ENCODE measurements around the gene KCNQ1.

The KCNQ1 gene

GRCh38 chr11:2663915-2664314 is 219.1 kb downstream of the KCNQ1 start:
- no peak for DNase-seq (ENCODE audit: low read depth in 2 of 2)

GRCh38 chr11:2664376-2664775 is 219.6 kb downstream of the KCNQ1 start:
- DNase-seq (ENCODE audit: low read depth in 2 of 2), result no peak

- DNase-seq (ENCODE audit: low read depth in 2 of 2), result no peak
Measured at GRCh38 chr11:2664791-2665525, 220.2 kb downstream of the KCNQ1 start.

DNA sequence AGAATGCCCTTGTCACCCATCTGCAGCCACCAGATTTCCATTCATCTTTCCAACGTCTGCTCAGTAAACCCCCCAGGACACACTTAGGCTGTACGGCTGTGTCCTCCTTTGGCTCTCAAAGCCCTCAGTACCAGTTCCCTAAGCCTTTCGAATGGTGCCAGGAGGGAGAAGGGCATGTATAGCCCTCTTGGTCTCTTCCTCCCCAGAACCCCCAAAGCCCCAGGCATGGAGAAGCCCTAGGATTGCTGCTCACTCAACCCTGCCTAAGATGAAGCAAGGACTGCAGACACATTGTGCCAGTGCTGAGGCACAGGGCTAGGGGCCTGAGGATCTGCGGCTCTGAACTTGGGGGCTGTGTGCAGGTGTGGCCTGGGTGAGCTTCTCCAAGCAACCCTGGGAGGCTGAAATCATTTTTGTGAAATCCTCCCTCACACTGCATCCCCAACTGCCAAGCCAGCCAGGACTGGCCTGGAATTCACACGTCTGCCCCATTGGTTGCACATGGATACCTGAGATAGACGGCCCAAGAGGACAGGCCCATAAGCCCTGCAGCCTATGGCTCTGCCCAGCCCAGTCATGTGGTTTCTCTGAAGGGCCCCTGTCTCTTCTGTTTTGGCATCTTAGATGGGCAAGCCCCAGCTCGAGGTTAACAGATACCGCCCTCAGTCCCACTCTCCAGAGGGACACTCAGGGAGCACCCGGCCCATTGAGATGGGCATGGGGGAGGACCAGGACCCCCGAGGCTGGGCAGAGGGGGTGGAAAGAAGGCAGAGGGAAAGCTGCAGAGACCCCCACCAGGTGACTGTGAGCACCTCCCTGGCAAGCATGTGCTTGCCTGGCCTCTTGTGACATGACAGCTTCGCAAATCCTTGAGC is 221.0 kb downstream of the KCNQ1 start:
- no peak for DNase-seq (ENCODE audit: low read depth in 2 of 2)

GRCh38 chr11:2666401-2666741 is 221.6 kb downstream of the KCNQ1 start:
- no peak for DNase-seq (ENCODE audit: low read depth in 2 of 2)

DNA sequence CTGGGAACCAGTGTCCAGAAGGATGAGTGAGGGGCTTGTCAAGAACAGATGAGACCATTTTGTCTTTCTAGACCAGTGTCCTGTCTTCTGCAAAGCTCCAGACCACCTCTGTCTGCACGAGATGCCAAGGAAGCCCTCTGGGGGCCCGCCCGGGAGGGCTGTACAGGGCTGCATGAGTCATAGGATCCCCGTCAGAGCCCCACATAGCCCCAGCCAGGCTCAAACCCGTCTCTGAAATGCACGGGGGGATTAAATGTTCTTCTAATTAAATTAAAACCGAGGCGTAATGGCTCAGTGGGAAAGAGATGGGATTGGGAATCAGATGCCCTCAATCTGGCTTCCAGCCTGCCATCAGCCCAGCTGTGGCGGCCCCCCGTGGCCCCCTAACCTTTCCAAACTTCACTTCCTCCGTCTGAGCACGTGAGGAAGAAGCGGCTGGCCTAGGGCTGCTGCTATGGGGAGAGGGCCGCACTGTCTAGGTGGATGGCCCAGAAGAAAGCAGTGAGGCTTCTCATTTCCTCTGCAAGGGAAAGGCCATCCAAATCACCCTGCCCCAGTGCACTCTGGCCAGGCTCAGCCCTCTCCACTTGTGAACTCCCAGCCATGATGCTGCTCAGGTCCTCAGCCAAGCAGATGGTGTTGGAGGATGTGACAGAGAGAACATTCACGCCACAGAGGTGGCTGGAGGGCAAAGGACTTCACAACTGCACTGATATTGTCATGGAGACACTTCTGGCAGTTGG is 222.2 kb downstream of the KCNQ1 start:
- no peak for DNase-seq (ENCODE audit: low read depth in 2 of 2)

- DNase-seq (ENCODE audit: low read depth in 2 of 2), result no peak
Measured at GRCh38 chr11:2667940-2668339, 223.1 kb downstream of the KCNQ1 start.

DNA sequence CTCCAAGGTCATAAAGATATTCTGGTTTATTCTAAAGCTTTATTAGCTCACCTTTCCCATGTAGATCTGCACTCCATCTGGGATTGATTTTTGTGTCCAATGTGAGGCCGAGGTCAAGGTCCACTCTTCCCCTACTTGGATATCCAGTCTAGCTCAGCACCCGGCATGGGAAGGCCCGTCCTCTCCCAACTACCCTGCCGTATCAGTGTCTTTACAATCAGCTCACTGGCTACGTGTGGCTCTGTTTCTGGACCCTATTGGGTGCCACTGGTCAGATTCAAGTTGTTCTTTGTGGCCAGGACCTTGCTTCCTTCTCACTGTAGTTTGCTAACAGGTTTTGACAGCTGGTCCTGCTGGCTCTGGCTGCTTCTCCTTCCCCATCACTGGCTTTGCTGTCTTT is 224.1 kb downstream of the KCNQ1 start:
- no peak for DNase-seq (ENCODE audit: low read depth in 2 of 2)

- no peak for DNase-seq (ENCODE audit: low read depth in 2 of 2)
Measured at GRCh38 chr11:2669634-2670469, 225.0 kb downstream of the KCNQ1 start.

DNA sequence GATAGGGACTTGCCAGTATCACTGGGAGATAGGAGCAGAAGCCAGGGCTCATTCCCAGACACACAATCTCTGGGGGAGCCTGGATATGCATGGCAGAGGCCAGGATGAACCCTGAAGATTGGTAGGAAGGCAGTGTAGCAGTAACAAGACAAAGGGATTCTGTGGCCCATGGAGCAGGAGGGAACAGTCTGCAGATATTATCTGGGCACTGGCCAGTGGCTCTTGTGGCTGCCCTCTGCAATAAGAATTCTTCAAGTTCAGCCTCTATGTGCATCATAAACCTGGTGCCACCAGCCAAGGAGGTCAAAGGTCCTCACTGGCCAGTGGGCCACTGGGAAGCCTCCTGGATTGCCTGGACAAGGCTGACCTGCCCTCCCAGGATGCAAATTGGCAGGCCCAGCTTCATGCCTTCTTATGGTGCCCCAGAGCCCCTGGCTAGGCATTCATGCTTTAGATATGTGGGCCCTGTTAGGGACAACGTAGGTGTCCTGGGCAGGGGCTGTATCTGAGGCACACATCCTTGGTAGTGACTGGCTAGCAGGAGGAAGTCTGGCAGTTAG is 225.8 kb downstream of the KCNQ1 start:
- DNase-seq (ENCODE audit: low read depth in 2 of 2), result no peak

- DNase-seq (ENCODE audit: low read depth in 2 of 2), result no peak
Measured at GRCh38 chr11:2671748-2672147, 226.9 kb downstream of the KCNQ1 start.

GRCh38 chr11:2672553-2673249 is 227.9 kb downstream of the KCNQ1 start:
- DNase-seq (ENCODE audit: low read depth in 2 of 2), result no peak

GRCh38 chr11:2673250-2673610 is 228.4 kb downstream of the KCNQ1 start:
- DNase-seq (ENCODE audit: low read depth in 2 of 2), result no peak

DNA sequence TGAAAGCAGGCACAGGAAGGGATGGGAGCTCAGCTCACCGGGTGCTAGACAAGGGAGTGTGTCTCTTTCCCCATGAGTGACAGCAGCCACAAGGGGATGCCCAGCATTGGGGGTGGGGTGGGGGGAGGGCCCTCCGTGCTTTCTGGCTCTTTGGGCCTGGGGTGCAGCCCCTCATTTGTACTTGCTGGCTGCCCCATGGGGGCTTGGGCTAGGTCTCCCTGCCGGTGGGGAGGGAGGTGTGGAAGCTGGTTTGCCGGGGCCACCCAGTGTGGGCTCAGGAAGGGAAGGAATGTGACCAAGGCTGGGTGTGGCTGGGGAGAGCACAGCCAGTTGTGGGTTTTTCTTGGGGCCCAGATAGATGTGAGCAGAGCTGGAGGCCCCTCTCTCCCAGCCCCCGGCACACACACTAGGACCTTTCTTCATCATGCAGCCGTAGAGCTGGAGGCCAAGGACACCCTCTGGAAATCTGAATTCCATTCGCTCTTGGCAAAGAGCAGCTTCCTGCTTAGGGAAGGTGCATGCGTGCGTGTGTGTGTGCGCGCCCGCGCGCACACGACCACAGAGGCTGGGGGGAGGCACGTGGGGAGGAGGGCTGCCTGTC is 229.2 kb downstream of the KCNQ1 start:
- DNase-seq (ENCODE audit: low read depth in 2 of 2), result no peak

GRCh38 chr11:2674658-2675131 is 229.9 kb downstream of the KCNQ1 start:
- DNase-seq (ENCODE audit: low read depth in 2 of 2), result no peak

DNA sequence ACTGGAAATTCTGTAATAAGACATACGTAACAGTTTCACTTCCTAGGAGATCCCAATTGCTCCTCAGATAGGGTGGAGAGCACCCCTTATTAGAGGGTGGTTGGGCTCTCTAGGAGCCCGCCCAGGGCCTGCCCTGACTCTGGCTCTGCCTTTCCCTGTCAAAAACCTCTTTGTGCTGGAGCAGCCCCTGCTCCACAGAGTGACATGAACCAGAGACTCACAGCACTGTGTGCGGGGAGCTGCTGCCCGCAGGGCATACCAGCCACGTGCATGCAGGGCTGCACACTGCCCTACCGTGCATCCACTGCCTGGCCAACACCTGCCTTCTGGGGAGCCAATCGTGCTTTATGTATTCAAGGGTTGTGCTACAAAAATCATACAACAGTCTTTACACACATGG is 230.7 kb downstream of the KCNQ1 start:
- DNase-seq (ENCODE audit: low read depth in 2 of 2), result no peak

DNA sequence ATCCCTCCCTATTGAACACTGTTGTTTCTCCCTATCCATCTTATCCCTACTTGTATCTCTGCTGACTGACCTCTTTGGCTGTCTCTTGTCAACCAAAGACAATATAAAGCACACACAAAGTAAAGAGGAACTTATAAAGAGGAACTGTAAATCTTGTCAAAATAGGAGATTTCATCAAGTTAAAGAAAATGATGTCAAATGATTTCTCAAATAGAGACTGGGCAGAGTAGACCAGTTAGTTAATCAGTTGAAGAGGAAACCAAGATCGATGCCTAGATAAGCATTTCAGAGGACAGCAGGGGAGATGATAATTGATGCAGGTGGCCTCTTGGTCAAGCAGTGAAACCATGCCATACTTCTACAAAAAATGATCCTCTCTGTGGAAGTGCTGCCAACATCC is 232.3 kb downstream of the KCNQ1 start:
- no peak for DNase-seq (ENCODE audit: low read depth in 2 of 2)

DNA sequence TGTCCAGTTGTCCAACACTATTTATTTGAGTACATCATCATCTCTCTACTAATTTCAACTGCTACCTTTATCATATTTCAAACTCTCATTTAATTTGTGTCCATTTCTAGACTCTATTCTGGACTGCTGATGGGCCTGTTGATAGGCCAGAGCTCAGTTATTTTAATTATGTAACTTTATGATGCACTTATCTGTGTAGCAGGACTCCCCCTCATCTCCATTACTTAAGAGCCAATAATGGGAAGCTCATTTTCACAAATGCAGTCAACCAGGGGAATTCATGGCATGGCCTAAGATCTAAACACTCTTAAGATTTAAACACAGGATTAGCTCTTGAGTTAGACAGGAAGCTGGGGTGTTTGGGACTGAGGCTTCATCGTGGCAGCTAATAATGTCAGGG is 233.6 kb downstream of the KCNQ1 start:
- DNase-seq (ENCODE audit: low read depth in 2 of 2), result no peak

DNA sequence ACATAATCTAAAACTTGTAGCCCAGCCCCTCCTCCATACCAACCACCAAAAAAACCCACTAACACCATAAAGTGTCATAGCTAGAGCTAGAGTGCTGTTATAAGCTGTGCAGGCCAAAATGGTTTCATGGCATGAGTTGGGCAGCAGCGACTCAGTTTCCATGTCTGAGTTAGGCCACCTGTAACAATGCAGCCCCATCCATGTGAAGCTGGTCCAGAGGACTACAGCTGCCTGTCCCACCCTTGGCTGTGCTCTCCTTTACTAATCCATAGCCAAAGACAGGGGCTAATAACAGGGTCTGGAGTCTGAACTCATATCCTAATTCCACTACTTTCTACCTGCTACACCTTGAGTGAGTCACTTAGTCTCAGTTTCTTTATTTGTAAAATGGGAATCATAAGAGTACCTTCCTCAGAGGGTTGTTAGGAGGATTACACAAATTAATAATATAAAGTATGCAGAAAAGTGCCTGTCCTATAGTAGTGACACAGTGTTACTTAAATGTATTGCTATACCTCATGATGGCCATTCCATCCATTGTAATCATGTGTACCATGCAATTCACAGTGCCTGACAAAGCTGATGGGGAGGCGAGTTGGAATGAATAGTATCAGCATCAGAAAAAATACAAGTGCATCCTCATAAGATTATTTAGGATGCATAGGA is 234.3 kb downstream of the KCNQ1 start:
- no peak for DNase-seq (ENCODE audit: low read depth in 2 of 2)

Data from fibroblast of skin of left quadriceps (primary cell).